NCI-H1048 (cell line): ENCODE measurements around the gene SLC22A15.

Source experiments
- DNase-seq: peaks from one replicate; lab custom pipeline; 2025; lab: John Stamatoyannopoulos, UW

The SLC22A15 gene

DNA sequence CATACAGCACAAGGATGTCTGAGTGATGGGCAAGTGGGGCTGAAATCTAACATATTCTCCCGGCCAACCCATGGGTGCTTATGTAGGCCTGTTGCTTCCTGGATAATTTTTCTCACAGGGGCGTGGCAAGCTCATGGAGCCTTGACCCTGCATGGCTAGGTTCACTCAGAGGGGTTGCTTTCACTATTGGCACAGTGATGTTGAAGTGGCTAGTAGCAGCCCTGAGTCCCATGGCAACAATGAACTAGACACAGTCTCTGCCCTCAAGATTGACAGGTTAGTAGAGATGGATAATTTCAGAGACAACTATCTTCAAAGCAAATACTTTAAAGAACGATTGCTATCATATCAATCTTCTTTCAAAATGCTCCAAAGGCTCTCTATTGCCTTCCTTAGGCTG is 128.4 kb downstream of the SLC22A15 start:
- no peak for DNase-seq

- DNase-seq, result no peak
Measured at GRCh38 chr1:116105996-116106395, 129.7 kb downstream of the SLC22A15 start.

DNA sequence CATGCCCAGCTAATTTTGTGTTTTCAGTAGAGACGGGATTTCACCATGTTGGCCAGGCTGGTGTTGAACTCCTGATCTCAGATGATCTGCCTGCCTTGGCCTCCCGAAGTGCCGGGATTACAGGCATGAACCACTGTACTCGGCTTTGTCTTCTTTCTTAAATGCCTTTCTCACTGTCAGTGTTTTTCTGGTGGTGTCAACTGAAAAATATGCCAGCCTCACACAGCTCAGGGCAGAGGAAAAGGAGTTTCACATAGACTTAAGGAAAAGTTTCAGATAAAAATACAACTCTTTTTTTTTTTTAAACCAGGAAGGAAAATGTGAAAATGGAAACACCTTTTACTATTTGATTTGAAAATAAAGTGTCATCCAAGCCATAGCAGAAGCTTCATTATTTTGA is 130.3 kb downstream of the SLC22A15 start:
- no peak for DNase-seq

GRCh38 chr1:116107371-116107770 is 131.1 kb downstream of the SLC22A15 start:
- DNase-seq, result no peak

DNA sequence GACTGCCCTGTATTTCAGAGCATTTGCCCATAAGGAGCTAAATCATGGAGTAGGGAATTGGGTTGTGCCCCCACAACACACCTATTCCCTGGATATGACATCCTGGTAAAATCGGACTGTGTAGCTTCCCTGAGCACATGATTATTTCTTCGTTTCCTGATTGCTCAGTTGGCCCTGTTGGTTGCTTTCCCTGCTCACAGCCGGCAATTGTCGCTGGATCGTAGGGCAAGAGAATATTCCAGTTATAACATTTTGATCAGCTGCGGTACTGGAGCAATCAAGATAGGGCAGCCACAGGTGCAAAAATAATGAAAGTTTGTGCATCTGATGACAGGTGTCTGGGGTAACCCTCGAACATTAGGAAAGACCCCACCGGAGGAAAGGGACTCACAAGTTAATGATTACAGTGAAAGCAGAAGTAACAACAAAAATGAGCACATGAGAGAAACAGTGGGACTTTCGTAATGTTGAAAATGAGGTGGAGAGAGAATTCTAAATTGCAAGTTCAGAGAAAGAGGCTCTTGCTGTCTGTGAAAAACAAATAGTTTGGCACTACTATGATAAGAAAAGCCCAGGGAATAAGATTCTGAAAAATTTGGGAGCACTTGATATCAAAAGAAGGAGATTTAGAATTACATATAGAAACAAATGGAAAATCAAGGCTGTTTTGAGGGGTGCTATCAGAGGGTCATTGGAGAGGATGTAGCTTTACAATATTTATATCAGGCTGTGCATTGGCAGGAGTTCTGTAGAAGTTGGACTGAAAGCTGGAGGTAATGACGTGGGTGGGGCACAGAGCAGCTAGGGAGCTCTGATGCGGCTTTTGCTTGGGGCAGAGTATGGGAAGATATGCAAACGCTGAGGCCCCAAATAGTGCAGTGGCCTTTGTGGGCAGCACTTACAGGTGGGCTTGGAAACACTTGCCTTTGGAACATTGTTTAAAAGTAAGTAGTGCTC is 134.5 kb downstream of the SLC22A15 start, which contains the start of gene MAB21L3:
MAB21L3 (plus strand) TSS at position 833 of the 957 bp plus-strand sequence. CDS start 1,217 bp downstream, outside the sequence.
- no peak for DNase-seq

DNA sequence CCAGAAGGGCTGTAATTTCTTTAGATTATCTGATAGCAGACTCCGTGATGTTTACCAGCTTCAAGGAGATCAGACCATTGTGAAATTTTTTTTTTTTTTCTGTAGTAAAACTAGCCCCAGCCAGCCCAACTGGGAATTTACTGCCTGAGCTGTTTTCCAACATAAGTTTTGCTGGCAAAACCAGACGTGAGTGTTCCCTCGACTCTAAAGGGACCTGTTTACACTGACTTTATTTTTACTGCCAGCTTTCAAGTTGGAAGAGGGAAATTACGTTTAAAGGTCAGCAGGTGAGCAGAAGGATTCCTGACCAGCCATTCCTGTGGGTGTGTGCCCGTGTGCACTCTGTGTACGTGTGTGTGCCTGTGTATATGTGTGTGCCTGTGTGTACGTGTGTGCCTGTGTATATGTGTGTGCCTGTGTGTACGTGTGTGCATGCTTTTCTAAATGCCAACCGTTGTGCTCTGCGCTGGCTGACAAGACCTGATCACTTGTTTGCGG is 135.3 kb downstream of the SLC22A15 start:
- no peak for DNase-seq

GRCh38 chr1:116112388-116113140 is 136.3 kb downstream of the SLC22A15 start:
- no peak for DNase-seq

DNA sequence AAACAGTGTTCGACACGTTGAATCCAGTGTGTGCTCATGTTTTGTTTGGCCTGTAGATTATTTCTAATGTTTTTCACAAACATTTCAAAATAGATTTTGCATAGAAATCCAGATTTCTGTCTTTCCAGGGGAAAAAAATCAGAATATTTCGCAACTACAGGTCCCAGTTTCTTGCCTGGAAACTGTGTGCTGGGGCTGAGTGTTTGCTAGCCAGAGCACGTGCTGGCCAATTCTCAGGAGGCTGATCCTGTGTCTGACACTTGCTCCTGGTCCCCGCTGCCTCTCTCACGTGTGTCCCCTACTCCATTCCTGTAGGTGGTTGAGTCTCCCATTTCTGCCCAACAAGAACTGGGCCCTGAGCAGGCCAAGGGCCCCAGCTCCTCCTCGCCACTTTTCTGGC is 137.3 kb downstream of the SLC22A15 start:
- DNase-seq, result no peak

- DNase-seq, result no peak
Measured at GRCh38 chr1:116115476-116116439, 139.4 kb downstream of the SLC22A15 start.

GRCh38 chr1:116118471-116118870 is 142.2 kb downstream of the SLC22A15 start:
- no peak for DNase-seq
